Activated CD8-positive, alpha-beta memory T cell treated with anti-CD3 and anti-CD28 coated beads, Interleukin-2, amount 50 U/mL, for 24 hours (primary cell): ENCODE measurements around the gene ATP13A5.

ENCODE experiments used
- DNase-seq: peaks from one replicate; pipeline ENCODE4 v3.0.0-alpha.2; 2020; ENCODE audit errors: extremely low read depth

The ATP13A5 gene

GRCh38 chr3:193378706-193379105 lies at the start of gene ATP13A5:
Gene ATP13A5 (minus strand): TSS chr3:193378753. CDS start chr3:193378725, 28 bp downstream.
- no peak for DNase-seq

GRCh38 chr3:193418576-193419373 lies 40.2 kb upstream of the ATP13A5 start:
- no peak for DNase-seq

- no peak for DNase-seq
Observed at GRCh38 chr3:193416629-193417028, 38.1 kb upstream of the ATP13A5 start.

GRCh38 chr3:193407688-193408087 lies 29.1 kb upstream of the ATP13A5 start:
- DNase-seq = no peak

- no peak for DNase-seq
Observed at GRCh38 chr3:193407112-193407511, 28.6 kb upstream of the ATP13A5 start.

- no peak for DNase-seq
Observed at GRCh38 chr3:193403307-193403706, 24.8 kb upstream of the ATP13A5 start.

- no peak for DNase-seq
Observed at GRCh38 chr3:193400304-193400703, 21.8 kb upstream of the ATP13A5 start.

GRCh38 chr3:193396451-193397244 lies 18.1 kb upstream of the ATP13A5 start:
- no peak for DNase-seq

GRCh38 chr3:193391902-193392301 lies 13.3 kb upstream of the ATP13A5 start:
- DNase-seq = no peak

- no peak for DNase-seq
Observed at GRCh38 chr3:193389335-193389734, 10.8 kb upstream of the ATP13A5 start.

- DNase-seq = no peak
Observed at GRCh38 chr3:193388361-193388760, 9.8 kb upstream of the ATP13A5 start.

GRCh38 chr3:193387596-193387995 lies 9.0 kb upstream of the ATP13A5 start:
- no peak for DNase-seq

GRCh38 chr3:193377591-193377990 lies 962 bp downstream of the ATP13A5 start:
- no peak for DNase-seq

- DNase-seq = no peak
Observed at GRCh38 chr3:193375614-193376013, 2.9 kb downstream of the ATP13A5 start.

GRCh38 chr3:193372783-193373182 lies 5.8 kb downstream of the ATP13A5 start:
- no peak for DNase-seq

GRCh38 chr3:193367868-193368267 lies 10.7 kb downstream of the ATP13A5 start:
- DNase-seq = no peak

- no peak for DNase-seq
Observed at GRCh38 chr3:193357291-193357690, 21.3 kb downstream of the ATP13A5 start.

GRCh38 chr3:193354423-193354822 lies 24.1 kb downstream of the ATP13A5 start:
- no peak for DNase-seq

- no peak for DNase-seq
Observed at GRCh38 chr3:193350744-193351143, 27.8 kb downstream of the ATP13A5 start.

- no peak for DNase-seq
Observed at GRCh38 chr3:193348686-193349085, 29.9 kb downstream of the ATP13A5 start.

GRCh38 chr3:193347521-193348501 lies 30.7 kb downstream of the ATP13A5 start:
- no peak for DNase-seq

GRCh38 chr3:193346259-193346658 lies 32.3 kb downstream of the ATP13A5 start:
- no peak for DNase-seq
